Measurements from ENCODE around the gene KCNQ1.

The KCNQ1 gene

GRCh38 chr11:2511421-2512369 is 66.9 kb downstream of the KCNQ1 start:
- Histone ChIP-seq H3K79me2 (ENCODE audit: insufficient read depth, low read length) (no peaks in the 10 kb centered on the region), H3K9me2 (replicated peaks; ENCODE audit: low read depth, low read length) (no peaks in the 10 kb centered on the region), H3K4me1 (ENCODE audit: insufficient read depth, low read length, poor library complexity, severe bottlenecking) (no peaks in the 10 kb centered on the region), H3K27me3 (ENCODE audit: insufficient read depth, low read length, poor library complexity, severe bottlenecking) (no peaks in the 10 kb centered on the region), H3K9ac (ENCODE audit: low read depth, low read length, poor library complexity, severe bottlenecking) (no peak overlapping the region), H3F3A (ENCODE audit: low read depth) (no peaks in the 10 kb centered on the region), H3K9me3 (ENCODE audit: insufficient read depth, low read depth, low read length) (no peaks in the 10 kb centered on the region), H3K4me2 (ENCODE audit: low read depth, low read length, poor library complexity, severe bottlenecking) (no peak overlapping the region), H3K36me3 (ENCODE audit: insufficient read depth, low read length) (no peaks in the 10 kb centered on the region), H4K20me1 (ENCODE audit: insufficient read depth, low read length, poor library complexity, severe bottlenecking) (no peaks in the 10 kb centered on the region), H2AFZ (ENCODE audit: low read length) (no peak overlapping the region), H3K4me3 (ENCODE audit: low read length, poor library complexity, severe bottlenecking) (no peak overlapping the region)
- TF ChIP-seq CTCF (conservative IDR thresholded peaks at IDR 0.05; ENCODE audit: low read length) (no peak), EZH2phosphoT487 (IDR thresholded peaks at IDR 0.05; ENCODE audit: borderline replicate concordance) (no peak)

- Histone ChIP-seq H3F3A (ENCODE audit: low read depth) (no peaks in the 10 kb centered on the region), H3K9me2 (replicated peaks; ENCODE audit: low read depth, low read length) (no peaks in the 10 kb centered on the region), H2AFZ (ENCODE audit: low read length) (no peak overlapping the region), H3K4me2 (ENCODE audit: low read depth, low read length, poor library complexity, severe bottlenecking) (no peak overlapping the region), H3K9me3 (ENCODE audit: insufficient read depth, low read depth, low read length) (no peaks in the 10 kb centered on the region), H3K9ac (ENCODE audit: low read depth, low read length, poor library complexity, severe bottlenecking) (no peak overlapping the region), H4K20me1 (ENCODE audit: insufficient read depth, low read length, poor library complexity, severe bottlenecking) (no peaks in the 10 kb centered on the region), H3K27me3 (ENCODE audit: insufficient read depth, low read length, poor library complexity, severe bottlenecking) (no peaks in the 10 kb centered on the region), H3K4me3 (ENCODE audit: low read length, poor library complexity, severe bottlenecking) (no peak overlapping the region), H3K4me1 (ENCODE audit: insufficient read depth, low read length, poor library complexity, severe bottlenecking) (no peaks in the 10 kb centered on the region), H3K79me2 (ENCODE audit: insufficient read depth, low read length) (no peaks in the 10 kb centered on the region), H3K36me3 (ENCODE audit: insufficient read depth, low read length) (no peaks in the 10 kb centered on the region)
- no peak for TF ChIP-seq EZH2phosphoT487 (IDR thresholded peaks at IDR 0.05; ENCODE audit: borderline replicate concordance)
- no peak for TF ChIP-seq CTCF (conservative IDR thresholded peaks at IDR 0.05; ENCODE audit: low read length)
These were observed 67.9 kb downstream of the KCNQ1 start for GRCh38 chr11:2512431-2513407.

- Histone ChIP-seq H3K9ac (ENCODE audit: low read depth, low read length, poor library complexity, severe bottlenecking) (no peak overlapping the region), H3K36me3 (ENCODE audit: insufficient read depth, low read length) (no peaks in the 10 kb centered on the region), H3K79me2 (ENCODE audit: insufficient read depth, low read length) (no peaks in the 10 kb centered on the region), H3F3A (ENCODE audit: low read depth) (no peaks in the 10 kb centered on the region), H4K20me1 (ENCODE audit: insufficient read depth, low read length, poor library complexity, severe bottlenecking) (no peaks in the 10 kb centered on the region), H3K4me1 (ENCODE audit: insufficient read depth, low read length, poor library complexity, severe bottlenecking) (no peaks in the 10 kb centered on the region), H3K4me2 (ENCODE audit: low read depth, low read length, poor library complexity, severe bottlenecking) (no peak overlapping the region), H3K4me3 (ENCODE audit: low read length, poor library complexity, severe bottlenecking) (no peak overlapping the region), H3K9me3 (ENCODE audit: insufficient read depth, low read depth, low read length) (no peaks in the 10 kb centered on the region), H3K9me2 (replicated peaks; ENCODE audit: low read depth, low read length) (no peaks in the 10 kb centered on the region), H2AFZ (ENCODE audit: low read length) (no peak overlapping the region), H3K27me3 (ENCODE audit: insufficient read depth, low read length, poor library complexity, severe bottlenecking) (no peaks in the 10 kb centered on the region)
- TF ChIP-seq CTCF (conservative IDR thresholded peaks at IDR 0.05; ENCODE audit: low read length) (no peak), EZH2phosphoT487 (IDR thresholded peaks at IDR 0.05; ENCODE audit: borderline replicate concordance) (no peak)
These were observed 68.6 kb downstream of the KCNQ1 start for GRCh38 chr11:2513441-2513840.

Measured in Loucy (cell line).